GM23338 (cell line): ENCODE results near the gene GTF2A1. TPM values are rescaled to one million over a fixed set of nuclear protein-coding genes. Genes with fewer than 3 reads are reported as not detected.

Experiments
- ATAC-seq: fragments of 200-7000 bp; cut with Tn5 transposase; 3 replicates; pipeline ENCODE4 v1.9.1; 2020
- DNase-seq: peaks from one replicate; pipeline ENCODE4 v3.0.0-alpha.2; 2015; ENCODE audit warnings: low spot score
- H2AFZ ChIP-seq: fragments of 200-600 bp; sonication (generic); 2 replicates; pipeline ENCODE4 v1.8.0; 2016; ENCODE audit warnings: antibody characterized with exemption, mild to moderate bottlenecking, moderate library complexity
- H3F3A ChIP-seq: fragments of 200-600 bp; sonication (generic); replicated peaks from 2 replicates; pipeline ENCODE4 v1.8.0; 2017; ENCODE audit warnings: antibody characterized with exemption, mixed run types, low read depth
- H3K27ac ChIP-seq: fragments of 200-600 bp; sonication (generic); 2 replicates; pipeline ENCODE4 v1.6.1; 2016; ENCODE audit warnings: low read depth
- H3K27me3 ChIP-seq: fragments of 200-600 bp; sonication (generic); 2 replicates; pipeline ENCODE4 v1.8.0; 2016; ENCODE audit warnings: mild to moderate bottlenecking, mixed run types, moderate library complexity; ENCODE audit not compliant: insufficient read depth
- H3K36me3 ChIP-seq: fragments of 200-600 bp; sonication (generic); 2 replicates; pipeline ENCODE4 v1.8.0; 2016; ENCODE audit warnings: mild to moderate bottlenecking; ENCODE audit not compliant: insufficient read depth
- H3K4me1 ChIP-seq: fragments of 200-600 bp; sonication (generic); 2 replicates; pipeline ENCODE4 v1.8.0; 2016; ENCODE audit warnings: mild to moderate bottlenecking, moderate library complexity; ENCODE audit not compliant: insufficient read depth
- H3K4me2 ChIP-seq: fragments of 200-600 bp; sonication (generic); 2 replicates; pipeline ENCODE4 v1.7.1; 2017; ENCODE audit warnings: mixed run types
- H3K4me3 ChIP-seq: fragments of 200-600 bp; sonication (generic); 2 replicates; pipeline ENCODE4 v1.6.1; 2016; ENCODE audit warnings: mixed run types
- H3K79me2 ChIP-seq: fragments of 200-600 bp; sonication (generic); replicated peaks from 2 replicates; pipeline ENCODE4 v1.8.0; 2017; ENCODE audit warnings: mild to moderate bottlenecking; ENCODE audit not compliant: insufficient read depth
- H3K9me2 ChIP-seq: fragments of 200-600 bp; sonication (generic); 2 replicates; pipeline ENCODE4 v1.8.0; 2017; ENCODE audit not compliant: insufficient read depth
- H4K20me1 ChIP-seq: fragments of 200-600 bp; sonication (generic); replicated peaks from 2 replicates; pipeline ENCODE4 v1.8.0; 2017; ENCODE audit warnings: mild to moderate bottlenecking; ENCODE audit not compliant: insufficient read depth
- H3K27ac Mint-ChIP-seq: 2 replicates; pipeline ENCODE4 v1.8.0; 2020; ENCODE audit warnings: inconsistent platforms, mild to moderate bottlenecking, moderate library complexity, mixed read lengths
- H3K27me3 Mint-ChIP-seq: 3 replicates; pipeline ENCODE4 v1.8.0; 2022; ENCODE audit warnings: low read depth, mild to moderate bottlenecking, moderate library complexity, mixed read lengths, inconsistent platforms; ENCODE audit not compliant: insufficient read depth, poor library complexity
- H3K36me3 Mint-ChIP-seq: 3 replicates; pipeline ENCODE4 v1.8.0; 2021; ENCODE audit warnings: low read depth, mild to moderate bottlenecking, inconsistent platforms, moderate library complexity, mixed read lengths
- H3K4me1 Mint-ChIP-seq: 3 replicates; pipeline ENCODE4 v1.8.0; 2020; ENCODE audit warnings: mild to moderate bottlenecking, inconsistent platforms, mixed read lengths
- H3K4me3 Mint-ChIP-seq: 3 replicates; pipeline ENCODE4 v1.8.0; 2021; ENCODE audit warnings: moderate library complexity, mild to moderate bottlenecking, inconsistent platforms, mixed read lengths
- H3K9me3 Mint-ChIP-seq: 3 replicates; pipeline ENCODE4 v1.8.0; 2020; ENCODE audit warnings: moderate library complexity, mild to moderate bottlenecking, inconsistent platforms, mixed read lengths
- CREB1 ChIP-seq: fragments of 250-450 bp; sonication (Bioruptor Pico); IDR thresholded peaks from 2 replicates; pipeline ENCODE4 v1.5.0; 2020; ENCODE audit warnings: low read depth, mild to moderate bottlenecking, moderate library complexity
- EZH2 ChIP-seq: fragments of 200-600 bp; sonication (generic); IDR thresholded peaks from one replicate; pipeline ENCODE4 v1.8.0; 2017; ENCODE audit warnings: antibody characterized with exemption, mild to moderate bottlenecking, low read depth; ENCODE audit not compliant: unreplicated experiment
- EZH2phosphoT487 ChIP-seq: fragments of 200-600 bp; sonication (generic); IDR thresholded peaks from one replicate; pipeline ENCODE4 v1.8.1; 2018; ENCODE audit warnings: antibody characterized with exemption; ENCODE audit not compliant: unreplicated experiment
- JUNB ChIP-seq: IDR thresholded peaks from one replicate; pipeline ENCODE4 v1.6.1; 2016; ENCODE audit warnings: antibody characterized with exemption; ENCODE audit not compliant: unreplicated experiment
- NANOG ChIP-seq: IDR thresholded peaks from 2 replicates; pipeline ENCODE4 v1.6.1; 2016; ENCODE audit warnings: antibody characterized with exemption, borderline replicate concordance
- POLR2AphosphoS5 ChIP-seq: IDR thresholded peaks from 2 replicates; pipeline ENCODE4 v1.6.1; 2016; ENCODE audit warnings: antibody characterized with exemption, low read depth
- STAT1 ChIP-seq: IDR thresholded peaks from one replicate; pipeline ENCODE4 v1.6.1; 2016; ENCODE audit warnings: antibody characterized with exemption; ENCODE audit not compliant: unreplicated experiment
- ZNF114 ChIP-seq: fragments of 250-450 bp; sonication (Bioruptor Pico); IDR thresholded peaks from 2 replicates; pipeline ENCODE4 v1.5.0; 2020; ENCODE audit warnings: mild to moderate bottlenecking, moderate library complexity
- ZNF331 ChIP-seq: fragments of 250-450 bp; sonication (Bioruptor Pico); IDR thresholded peaks from 2 replicates; pipeline ENCODE4 v1.5.0; 2020; ENCODE audit warnings: low read depth, mild to moderate bottlenecking, moderate library complexity
- polyA plus RNA-seq: library from polyadenylated mRNA; unstranded; fragments of >200 nt; fragmentation: Nextera tagmentation; extraction: Ambion mirVana; gene quantifications from 2 replicates; pipeline ENCODE4 v1.2.1, GENCODE V29; 2016
- total RNA-seq: library from RNA; depleted of rRNA; stranded (reverse); fragments of >200 nt; shearing (Covaris generic); gene quantifications from 2 replicates; pipeline ENCODE4 v1.2.3, GENCODE V29; 2014
- TF ChIP-seq, protein P1 (sequence below): IDR thresholded peaks from 2 replicates; pipeline ENCODE4 v1.6.1; 2016; ENCODE audit warnings: antibody characterized with exemption
- TF ChIP-seq, protein P2 (sequence below), 2 experiments: fragments of 200-600 bp in 1 of 2; sonication (generic) in 1 of 2; conservative IDR thresholded peaks; 2 replicates each; pipeline versions ENCODE4 v1.5.1 to v1.6.1; 2016 to 2017; ENCODE audit warnings: antibody characterized with exemption in 2 of 2, low read depth in 2 of 2, mild to moderate bottlenecking in 2 of 2, moderate library complexity in 1 of 2
- TF ChIP-seq, protein P3 (sequence below): fragments of 250-450 bp; sonication (Bioruptor Pico); IDR thresholded peaks from 2 replicates; pipeline ENCODE4 v1.5.0; 2020; ENCODE audit warnings: mild to moderate bottlenecking, moderate library complexity

Gene GTF2A1
- total and polyA plus RNA-seq, 2 experiments from 2014 or later: 12.1 to 50.6 TPM

DNA sequence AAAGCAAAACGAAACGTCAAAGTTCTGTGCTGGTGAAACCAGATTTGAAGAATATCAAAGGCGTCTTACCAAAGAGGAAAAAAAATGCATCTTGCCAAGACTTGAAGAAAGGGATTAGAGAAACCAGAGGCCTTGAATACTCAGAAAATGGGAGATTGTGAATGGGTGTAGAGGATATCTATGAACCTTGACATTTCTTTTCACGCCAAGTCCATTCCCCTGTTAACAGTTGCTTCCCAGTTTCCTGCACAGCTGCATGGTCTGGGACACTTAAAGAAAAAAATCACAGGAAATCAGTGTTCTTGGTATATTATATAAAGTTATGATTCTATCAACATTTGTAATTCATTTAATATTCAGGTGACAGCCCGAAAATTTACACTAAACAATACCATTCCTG lies 1.4 kb upstream of the GTF2A1 start:
- Histone ChIP-seq H3K4me3 (peak overlapping the region; percentile 84), H3K36me3 (no peaks in the 10 kb centered on the region), H3K27me3 (no peaks in the 10 kb centered on the region), H2AFZ (no peak overlapping the region), H3K4me1 (peaks cover 27% of the 10 kb centered on the region), H3F3A (peaks cover 6% of the 10 kb centered on the region; the same call in 1 of the 2 replicates), H3K9me2 (no peaks in the 10 kb centered on the region), H3K4me2 (peak overlapping the region; percentile 77), H3K79me2 (peaks cover 29% of the 10 kb centered on the region), H3K27ac (peak overlapping the region; percentile 99), H4K20me1 (no peaks in the 10 kb centered on the region)
- no peak for DNase-seq
- H3K9me3 Mint-ChIP-seq: peaks cover 11% of the 10 kb centered on the region; the same call in 2 of the 3 replicates
- no peak for TF ChIP-seq ZNF331
- TF ChIP-seq NANOG: no peak
- TF ChIP-seq STAT1: no peak
- no peak for TF ChIP-seq EZH2phosphoT487
- H3K27me3 Mint-ChIP-seq: peaks cover 22% of the 10 kb centered on the region
- peaks cover 10% of the 10 kb centered on the region for H3K36me3 Mint-ChIP-seq
- H3K27ac Mint-ChIP-seq: peak overlapping the region; percentile 100
- H3K4me3 Mint-ChIP-seq: peak overlapping the region; percentile 92
- ATAC-seq: no peak
- H3K4me1 Mint-ChIP-seq: peaks cover 19% of the 10 kb centered on the region

DNA sequence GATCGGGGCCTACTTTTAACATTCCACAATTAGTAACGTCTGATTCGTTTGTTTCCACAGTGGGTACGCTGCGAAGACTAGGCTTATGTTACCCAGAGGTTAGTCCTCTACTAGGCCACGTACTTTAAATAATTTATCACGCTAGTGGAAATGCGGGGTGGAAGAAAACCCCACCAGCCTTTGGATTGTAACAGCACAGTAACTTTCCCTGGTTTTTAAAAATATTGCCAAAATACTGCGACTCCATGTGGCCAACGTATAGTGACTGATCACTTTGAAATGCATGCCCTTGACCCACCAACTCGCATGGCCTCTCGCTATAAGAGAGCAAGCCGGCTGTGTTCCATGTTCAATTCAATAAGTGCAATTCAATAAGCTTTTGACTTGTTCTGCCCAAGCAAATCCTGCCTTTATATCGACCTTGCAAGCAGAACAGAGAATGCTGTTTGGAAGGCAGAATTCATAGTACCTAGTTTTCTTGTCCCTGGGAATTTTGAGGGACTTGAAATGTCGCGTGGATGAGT lies 882 bp upstream of the GTF2A1 start:
- Mint-ChIP-seq H3K4me3 (peak overlapping the region; percentile 92), H3K27ac (peak overlapping the region; percentile 100), H3K36me3 (peaks cover 12% of the 10 kb centered on the region), H3K4me1 (peaks cover 23% of the 10 kb centered on the region), H3K9me3 (peaks cover 11% of the 10 kb centered on the region; the same call in 2 of the 3 replicates), H3K27me3 (peaks cover 22% of the 10 kb centered on the region)
- TF ChIP-seq, protein P1, sequence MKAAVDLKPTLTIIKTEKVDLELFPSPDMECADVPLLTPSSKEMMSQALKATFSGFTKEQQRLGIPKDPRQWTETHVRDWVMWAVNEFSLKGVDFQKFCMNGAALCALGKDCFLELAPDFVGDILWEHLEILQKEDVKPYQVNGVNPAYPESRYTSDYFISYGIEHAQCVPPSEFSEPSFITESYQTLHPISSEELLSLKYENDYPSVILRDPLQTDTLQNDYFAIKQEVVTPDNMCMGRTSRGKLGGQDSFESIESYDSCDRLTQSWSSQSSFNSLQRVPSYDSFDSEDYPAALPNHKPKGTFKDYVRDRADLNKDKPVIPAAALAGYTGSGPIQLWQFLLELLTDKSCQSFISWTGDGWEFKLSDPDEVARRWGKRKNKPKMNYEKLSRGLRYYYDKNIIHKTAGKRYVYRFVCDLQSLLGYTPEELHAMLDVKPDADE: no peak
- TF ChIP-seq NANOG (no peak), CREB1 (CRISPR knock-in tag) (no peak), POLR2AphosphoS5 (no peak), JUNB (no peak), ZNF331 (no peak), ZNF114 (no peak), STAT1 (no peak), EZH2 (no peak)
- TF ChIP-seq, protein P2, sequence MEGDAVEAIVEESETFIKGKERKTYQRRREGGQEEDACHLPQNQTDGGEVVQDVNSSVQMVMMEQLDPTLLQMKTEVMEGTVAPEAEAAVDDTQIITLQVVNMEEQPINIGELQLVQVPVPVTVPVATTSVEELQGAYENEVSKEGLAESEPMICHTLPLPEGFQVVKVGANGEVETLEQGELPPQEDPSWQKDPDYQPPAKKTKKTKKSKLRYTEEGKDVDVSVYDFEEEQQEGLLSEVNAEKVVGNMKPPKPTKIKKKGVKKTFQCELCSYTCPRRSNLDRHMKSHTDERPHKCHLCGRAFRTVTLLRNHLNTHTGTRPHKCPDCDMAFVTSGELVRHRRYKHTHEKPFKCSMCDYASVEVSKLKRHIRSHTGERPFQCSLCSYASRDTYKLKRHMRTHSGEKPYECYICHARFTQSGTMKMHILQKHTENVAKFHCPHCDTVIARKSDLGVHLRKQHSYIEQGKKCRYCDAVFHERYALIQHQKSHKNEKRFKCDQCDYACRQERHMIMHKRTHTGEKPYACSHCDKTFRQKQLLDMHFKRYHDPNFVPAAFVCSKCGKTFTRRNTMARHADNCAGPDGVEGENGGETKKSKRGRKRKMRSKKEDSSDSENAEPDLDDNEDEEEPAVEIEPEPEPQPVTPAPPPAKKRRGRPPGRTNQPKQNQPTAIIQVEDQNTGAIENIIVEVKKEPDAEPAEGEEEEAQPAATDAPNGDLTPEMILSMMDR (conservative IDR thresholded peaks at IDR 0.05; ENCODE audit: low read depth in 2 of 2): no peak
- TF ChIP-seq, protein P3, sequence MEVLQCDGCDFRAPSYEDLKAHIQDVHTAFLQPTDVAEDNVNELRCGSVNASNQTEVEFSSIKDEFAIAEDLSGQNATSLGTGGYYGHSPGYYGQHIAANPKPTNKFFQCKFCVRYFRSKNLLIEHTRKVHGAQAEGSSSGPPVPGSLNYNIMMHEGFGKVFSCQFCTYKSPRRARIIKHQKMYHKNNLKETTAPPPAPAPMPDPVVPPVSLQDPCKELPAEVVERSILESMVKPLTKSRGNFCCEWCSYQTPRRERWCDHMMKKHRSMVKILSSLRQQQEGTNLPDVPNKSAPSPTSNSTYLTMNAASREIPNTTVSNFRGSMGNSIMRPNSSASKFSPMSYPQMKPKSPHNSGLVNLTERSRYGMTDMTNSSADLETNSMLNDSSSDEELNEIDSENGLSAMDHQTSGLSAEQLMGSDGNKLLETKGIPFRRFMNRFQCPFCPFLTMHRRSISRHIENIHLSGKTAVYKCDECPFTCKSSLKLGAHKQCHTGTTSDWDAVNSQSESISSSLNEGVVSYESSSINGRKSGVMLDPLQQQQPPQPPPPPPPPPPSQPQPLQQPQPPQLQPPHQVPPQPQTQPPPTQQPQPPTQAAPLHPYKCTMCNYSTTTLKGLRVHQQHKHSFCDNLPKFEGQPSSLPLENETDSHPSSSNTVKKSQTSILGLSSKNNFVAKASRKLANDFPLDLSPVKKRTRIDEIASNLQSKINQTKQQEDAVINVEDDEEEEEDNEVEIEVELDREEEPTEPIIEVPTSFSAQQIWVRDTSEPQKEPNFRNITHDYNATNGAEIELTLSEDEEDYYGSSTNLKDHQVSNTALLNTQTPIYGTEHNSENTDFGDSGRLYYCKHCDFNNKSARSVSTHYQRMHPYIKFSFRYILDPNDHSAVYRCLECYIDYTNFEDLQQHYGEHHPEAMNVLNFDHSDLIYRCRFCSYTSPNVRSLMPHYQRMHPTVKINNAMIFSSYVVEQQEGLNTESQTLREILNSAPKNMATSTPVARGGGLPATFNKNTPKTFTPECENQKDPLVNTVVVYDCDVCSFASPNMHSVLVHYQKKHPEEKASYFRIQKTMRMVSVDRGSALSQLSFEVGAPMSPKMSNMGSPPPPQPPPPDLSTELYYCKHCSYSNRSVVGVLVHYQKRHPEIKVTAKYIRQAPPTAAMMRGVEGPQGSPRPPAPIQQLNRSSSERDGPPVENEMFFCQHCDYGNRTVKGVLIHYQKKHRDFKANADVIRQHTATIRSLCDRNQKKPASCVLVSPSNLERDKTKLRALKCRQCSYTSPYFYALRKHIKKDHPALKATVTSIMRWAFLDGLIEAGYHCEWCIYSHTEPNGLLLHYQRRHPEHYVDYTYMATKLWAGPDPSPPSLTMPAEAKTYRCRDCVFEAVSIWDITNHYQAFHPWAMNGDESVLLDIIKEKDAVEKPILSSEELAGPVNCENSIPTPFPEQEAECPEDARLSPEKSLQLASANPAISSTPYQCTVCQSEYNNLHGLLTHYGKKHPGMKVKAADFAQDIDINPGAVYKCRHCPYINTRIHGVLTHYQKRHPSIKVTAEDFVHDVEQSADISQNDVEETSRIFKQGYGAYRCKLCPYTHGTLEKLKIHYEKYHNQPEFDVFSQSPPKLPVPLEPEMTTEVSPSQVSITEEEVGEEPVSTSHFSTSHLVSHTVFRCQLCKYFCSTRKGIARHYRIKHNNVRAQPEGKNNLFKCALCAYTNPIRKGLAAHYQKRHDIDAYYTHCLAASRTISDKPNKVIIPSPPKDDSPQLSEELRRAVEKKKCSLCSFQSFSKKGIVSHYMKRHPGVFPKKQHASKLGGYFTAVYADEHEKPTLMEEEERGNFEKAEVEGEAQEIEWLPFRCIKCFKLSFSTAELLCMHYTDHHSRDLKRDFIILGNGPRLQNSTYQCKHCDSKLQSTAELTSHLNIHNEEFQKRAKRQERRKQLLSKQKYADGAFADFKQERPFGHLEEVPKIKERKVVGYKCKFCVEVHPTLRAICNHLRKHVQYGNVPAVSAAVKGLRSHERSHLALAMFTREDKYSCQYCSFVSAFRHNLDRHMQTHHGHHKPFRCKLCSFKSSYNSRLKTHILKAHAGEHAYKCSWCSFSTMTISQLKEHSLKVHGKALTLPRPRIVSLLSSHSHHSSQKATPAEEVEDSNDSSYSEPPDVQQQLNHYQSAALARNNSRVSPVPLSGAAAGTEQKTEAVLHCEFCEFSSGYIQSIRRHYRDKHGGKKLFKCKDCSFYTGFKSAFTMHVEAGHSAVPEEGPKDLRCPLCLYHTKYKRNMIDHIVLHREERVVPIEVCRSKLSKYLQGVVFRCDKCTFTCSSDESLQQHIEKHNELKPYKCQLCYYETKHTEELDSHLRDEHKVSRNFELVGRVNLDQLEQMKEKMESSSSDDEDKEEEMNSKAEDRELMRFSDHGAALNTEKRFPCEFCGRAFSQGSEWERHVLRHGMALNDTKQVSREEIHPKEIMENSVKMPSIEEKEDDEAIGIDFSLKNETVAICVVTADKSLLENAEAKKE: no peak
- no peaks in the 10 kb centered on the region for H3K27me3 ChIP-seq
- peak overlapping the region; percentile 77 for H3K4me2 ChIP-seq
- peaks cover 31% of the 10 kb centered on the region for H3K4me1 ChIP-seq
- peak; percentile 35 for DNase-seq
- peak overlapping the region; percentile 84 for H3K4me3 ChIP-seq
- H3F3A ChIP-seq: peaks cover 6% of the 10 kb centered on the region; the same call in 1 of the 2 replicates
- ATAC-seq: peak; percentile 4
- no peaks in the 10 kb centered on the region for H3K9me2 ChIP-seq
- H4K20me1 ChIP-seq: no peaks in the 10 kb centered on the region
- peaks cover 34% of the 10 kb centered on the region for H3K79me2 ChIP-seq
- H3K36me3 ChIP-seq: no peaks in the 10 kb centered on the region
- H2AFZ ChIP-seq: peak overlapping the region; percentile 54; the same call in 1 of the 2 replicates
- peak overlapping the region; percentile 99 for H3K27ac ChIP-seq
